Endothelial cell of umbilical vein (primary cell): ENCODE results near the gene AAMDC. TPM values are rescaled to one million over a fixed set of nuclear protein-coding genes. Genes with fewer than 3 reads are reported as not detected.

Experiments
- BruUV-seq: library from RNA; stranded (reverse); fragments of 400-500 nt; replicated peaks from 2 replicates; lab custom pipeline; 2021; lab: Mats Ljungman, UMichigan
- CTCF ChIA-PET: fragments of 300-600, 350-600 bp; sonication (Branson Sonifier 250); formaldehyde crosslinking; loops from one replicate; lab custom pipeline; 2021; ENCODE audit warnings: antibody characterized with exemption, inconsistent platforms; lab: Charles Lee
- POLR2A ChIA-PET: fragments of 300-600, 350-600 bp; sonication (Branson Sonifier 250); formaldehyde crosslinking; loops from one replicate; lab custom pipeline; 2021; ENCODE audit warnings: antibody characterized with exemption, inconsistent platforms; lab: Charles Lee
- DNase-seq: peaks from one replicate; pipeline ENCODE4 v3.0.0-alpha.2; 2011; ENCODE audit warnings: low read depth, low spot score
- FAIRE-seq: peaks from 2 replicates; lab custom pipeline; 2011; peaks lifted over from hg19 to GRCh38; lab: Jason Lieb, UNC
- H2AFZ ChIP-seq: 2 replicates; pipeline ENCODE4 v1.6.0; 2012; ENCODE audit warnings: low read depth, low read length, control low read depth, inconsistent platforms
- H3K27ac ChIP-seq: 2 replicates; pipeline ENCODE4 v1.5.1; 2011; ENCODE audit warnings: low read depth, mild to moderate bottlenecking, control low read depth, low read length, moderate library complexity; ENCODE audit not compliant: insufficient read depth
- H3K27me3 ChIP-seq, 2 experiments: 2 replicates each; pipeline versions ENCODE4 v1.6.0 to v1.6.1; 2011; ENCODE audit warnings: low read length in 2 of 2, mixed read lengths in 1 of 2; ENCODE audit not compliant: control insufficient read depth in 2 of 2, insufficient read depth in 2 of 2
- H3K36me3 ChIP-seq, 2 experiments: 2 replicates in 1 of 2; 3 replicates in 1 of 2; pipeline ENCODE4 v1.5.1; 2011; ENCODE audit warnings: low read length in 2 of 2, mild to moderate bottlenecking in 1 of 2, moderate library complexity in 1 of 2; ENCODE audit not compliant: control insufficient read depth in 2 of 2, insufficient read depth in 2 of 2; ENCODE audit errors: extremely low read depth in 1 of 2
- H3K4me1 ChIP-seq: 3 replicates; pipeline ENCODE4 v1.5.1; 2011; ENCODE audit warnings: mild to moderate bottlenecking, low read length; ENCODE audit not compliant: control insufficient read depth, insufficient read depth; ENCODE audit errors: extremely low read depth
- H3K4me2 ChIP-seq: 2 replicates; pipeline ENCODE4 v1.6.1; 2011; ENCODE audit warnings: low read length, control low read depth, mixed read lengths; ENCODE audit not compliant: insufficient read depth
- H3K4me3 ChIP-seq, 3 experiments: fragments of 200-600 bp in 1 of 3; sonication (generic), shearing (Covaris generic) in 1 of 3; replicated peaks in 1 of 3; 2 replicates each; pipeline ENCODE4 v1.5.1; 2011 to 2016; ENCODE audit warnings: control low read depth in 3 of 3, low read length in 3 of 3, mild to moderate bottlenecking in 2 of 3, inconsistent platforms in 1 of 3, low read depth in 1 of 3, moderate library complexity in 1 of 3; ENCODE audit not compliant: insufficient read depth in 1 of 3
- H3K79me2 ChIP-seq: 2 replicates; pipeline ENCODE4 v1.6.0; 2012; ENCODE audit warnings: low read length, inconsistent platforms; ENCODE audit not compliant: control insufficient read depth, insufficient read depth
- H3K9ac ChIP-seq: replicated peaks from 2 replicates; pipeline ENCODE3; 2011; ENCODE audit warnings: low read length, control low read depth; ENCODE audit not compliant: insufficient read depth; ENCODE audit errors: extremely low read depth
- H3K9me1 ChIP-seq: replicated peaks from 3 replicates; pipeline ENCODE4 v1.6.0; 2011; ENCODE audit warnings: mild to moderate bottlenecking, low read length; ENCODE audit not compliant: control insufficient read depth, insufficient read depth; ENCODE audit errors: extremely low read depth
- H3K9me3 ChIP-seq: replicated peaks from 2 replicates; pipeline ENCODE4 v1.5.1; 2012; ENCODE audit warnings: low read length, inconsistent platforms; ENCODE audit not compliant: control insufficient read depth, insufficient read depth
- H4K20me1 ChIP-seq: replicated peaks from 2 replicates; pipeline ENCODE3; 2011; ENCODE audit warnings: mild to moderate bottlenecking, low read length; ENCODE audit not compliant: control insufficient read depth, insufficient read depth; ENCODE audit errors: extremely low read depth
- CTCF ChIP-seq, 2 donors: IDR thresholded peaks; 1 replicate in 1 of 2; 2 replicates in 1 of 2; pipeline ENCODE4 v1.5.1; 2011; ENCODE audit warnings: low read length in 2 of 2, mild to moderate bottlenecking in 2 of 2, moderate library complexity in 2 of 2, control low read depth in 1 of 2, inconsistent platforms in 1 of 2, low read depth in 1 of 2; ENCODE audit not compliant: insufficient read depth in 1 of 2; ENCODE audit errors: extremely low read depth in 1 of 2
- EZH2 ChIP-seq: IDR thresholded peaks from 2 replicates; pipeline ENCODE4 v1.6.1; 2012; ENCODE audit warnings: borderline replicate concordance, low read depth, mild to moderate bottlenecking, moderate library complexity, low read length, inconsistent platforms; ENCODE audit not compliant: severe bottlenecking
- FOS ChIP-seq: IDR thresholded peaks from 2 replicates; pipeline ENCODE4 v1.6.1; 2011; ENCODE audit warnings: mild to moderate bottlenecking, low read length, moderate library complexity, borderline replicate concordance; ENCODE audit not compliant: insufficient read depth
- GATA2 ChIP-seq: IDR thresholded peaks from 2 replicates; pipeline ENCODE4 v1.7.0; 2011; ENCODE audit warnings: low read depth, mild to moderate bottlenecking, moderate library complexity, mixed read lengths, low read length; ENCODE audit not compliant: insufficient read length, insufficient read depth
- JUN ChIP-seq: IDR thresholded peaks from 2 replicates; pipeline ENCODE4 v1.6.1; 2011; ENCODE audit warnings: borderline replicate concordance, low read depth; ENCODE audit not compliant: insufficient read length, insufficient read depth
- MAX ChIP-seq: IDR thresholded peaks from 2 replicates; pipeline ENCODE4 v1.6.1; 2011; ENCODE audit not compliant: insufficient read depth, insufficient read length
- MYC ChIP-seq: IDR thresholded peaks from one replicate; pipeline ENCODE4 v1.6.1; 2011; ENCODE audit warnings: mild to moderate bottlenecking, low read depth, low read length
- POLR2A ChIP-seq: IDR thresholded peaks from 2 replicates; pipeline ENCODE4 v1.6.1; 2012; ENCODE audit warnings: low read depth, mild to moderate bottlenecking, control low read depth, low read length
- POLR2AphosphoS5 ChIP-seq: IDR thresholded peaks from 2 replicates; pipeline ENCODE4 v1.6.1; 2012; ENCODE audit warnings: low read depth, mild to moderate bottlenecking, control low read depth, low read length, moderate library complexity; ENCODE audit not compliant: insufficient read depth
- dilution Hi-C: fragments of 300-500 bp; cut with MboI; formaldehyde crosslinking; loops from one replicate; pipeline ENCODE4 v1.15.0; 2019; ENCODE audit warnings: low sequenced_read_pairs; ENCODE audit not compliant: extremely low pct_ligation_motif_present
- intact Hi-C: fragments of 100-400 bp; cut with micrococcal nuclease; formaldehyde crosslinking; loops from one replicate; pipeline ENCODE4 v1.10.0; 2022
- polyA plus RNA-seq, 4 experiments: library from polyadenylated mRNA; depleted of rRNA in 3 of 4; stranded (reverse) in 3 of 4; unstranded in 1 of 4; fragments of >200 nt; gene quantifications; 2 replicates each; pipeline versions ENCODE4 v1.2.1 to v1.2.3, GENCODE V29; 2011 to 2012; ENCODE audit warnings: missing spikeins in 1 of 4
- total RNA-seq: library from RNA; stranded (reverse); gene quantifications from 2 replicates; pipeline ENCODE4 v1.2.3, GENCODE V29; 2021

Gene AAMDC
- total and polyA plus RNA-seq, 2 donors (not counting 3 experiments of a cell fraction or from before 2014, with no cell fraction given), result 48.1 to 51.0 TPM

GRCh38 chr11:77775936-77776335, 45.0 kb upstream of the AAMDC start:
- dilution Hi-C loops, result no loop called here

More at GRCh38 chr11:77775936-77776335, 45.0 kb upstream of the AAMDC start:
- Histone ChIP-seq H3K4me3 (no peak overlapping the region), H3K9ac (no peak overlapping the region), H3K36me3 (peaks cover 0 to 3% of the 10 kb centered on the region in 2 experiments), H3K4me2 (no peak overlapping the region), H3K4me1 (peaks cover 10% of the 10 kb centered on the region), H3K9me1 (peaks cover 4% of the 10 kb centered on the region), H4K20me1 (peaks cover 16% of the 10 kb centered on the region), H3K27ac (no peak overlapping the region), H3K27me3 (no peaks in the 10 kb centered on the region), H3K79me2 (peaks cover 73% of the 10 kb centered on the region), H2AFZ (no peak overlapping the region), H3K9me3 (no peaks in the 10 kb centered on the region)
- ChIA-PET CTCF (interaction anchor here (0.6 to 2.8 kb wide), 19 partner anchors 9 to 303 kb away, joined by 3 to 29 read pairs (median 4); partner anchors contain the start of gene INTS4), POLR2A (no interaction called here)
- FAIRE-seq, result no peak
- intact Hi-C loops, result loop anchor here (1.0 to 2.0 kb wide), 3 partner anchors 45 to 270 kb away; partner anchors contain the start of genes AAMDC and RSF1
- BruUV-seq, result no TSS peak
- DNase-seq, result no peak
- TF ChIP-seq POLR2A (no peak), CTCF (IDR thresholded peaks at IDR 0.05; ENCODE audit: extremely low read depth in 1 of 2, insufficient read depth in 1 of 2, low read depth in 1 of 2, low read length in 2 of 2) (no peak), FOS (no peak), POLR2AphosphoS5 (no peak), MYC (no peak), MAX (no peak), GATA2 (no peak), EZH2 (no peak), JUN (no peak)
